ENCODE measurements around the gene CEP85. TPM values are rescaled to one million over a fixed set of nuclear protein-coding genes. Genes with fewer than 3 reads are reported as not detected.

CEP85 gene
- total RNA-seq, 2 experiments from 2014 or later = 47.1 to 55.2 TPM

DNA sequence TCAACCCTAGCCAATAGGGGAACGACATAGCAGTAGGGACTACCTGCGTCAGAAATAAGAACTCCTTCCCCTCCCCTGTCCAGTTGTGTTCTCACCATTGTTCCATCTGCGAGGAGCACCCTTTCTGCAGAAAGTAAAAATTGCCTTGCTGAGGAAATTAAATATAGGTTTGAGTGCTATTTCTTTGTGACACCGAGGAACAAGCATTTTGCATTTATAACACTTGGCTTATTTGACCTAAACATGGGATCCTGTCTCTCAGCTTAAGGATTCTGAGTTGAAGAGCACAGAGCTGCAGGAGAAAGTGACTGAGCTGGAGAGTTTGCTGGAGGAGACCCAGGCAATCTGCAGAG lies 35.2 kb downstream of the CEP85 start:
- intact Hi-C loops (cut with micrococcal nuclease; ENCODE audit: unreplicated experiment) = no loop called here
- ChIA-PET CTCF (ENCODE audit: unreplicated experiment) (no interaction called here), POLR2A (interaction anchor here (0.6 kb wide), 1 partner anchor 192 kb away, joined by 3 read pairs; no protein-coding TSS in a partner anchor)
- no peak overlapping the region for H2AFZ ChIP-seq (ENCODE audit: low read length)
- H3K9me2 ChIP-seq (ENCODE audit: insufficient read depth, low read length) = no peaks in the 10 kb centered on the region
- H3K4me2 ChIP-seq (ENCODE audit: low read length) = no peak overlapping the region
- no peaks in the 10 kb centered on the region for H3K4me1 ChIP-seq (ENCODE audit: insufficient read depth, low read length, poor library complexity, severe bottlenecking)
- H4K20me1 ChIP-seq (ENCODE audit: insufficient read depth, low read length) = no peaks in the 10 kb centered on the region
- no TSS peak for BruUV-seq (replicated peaks)
- TF ChIP-seq, protein P1, sequence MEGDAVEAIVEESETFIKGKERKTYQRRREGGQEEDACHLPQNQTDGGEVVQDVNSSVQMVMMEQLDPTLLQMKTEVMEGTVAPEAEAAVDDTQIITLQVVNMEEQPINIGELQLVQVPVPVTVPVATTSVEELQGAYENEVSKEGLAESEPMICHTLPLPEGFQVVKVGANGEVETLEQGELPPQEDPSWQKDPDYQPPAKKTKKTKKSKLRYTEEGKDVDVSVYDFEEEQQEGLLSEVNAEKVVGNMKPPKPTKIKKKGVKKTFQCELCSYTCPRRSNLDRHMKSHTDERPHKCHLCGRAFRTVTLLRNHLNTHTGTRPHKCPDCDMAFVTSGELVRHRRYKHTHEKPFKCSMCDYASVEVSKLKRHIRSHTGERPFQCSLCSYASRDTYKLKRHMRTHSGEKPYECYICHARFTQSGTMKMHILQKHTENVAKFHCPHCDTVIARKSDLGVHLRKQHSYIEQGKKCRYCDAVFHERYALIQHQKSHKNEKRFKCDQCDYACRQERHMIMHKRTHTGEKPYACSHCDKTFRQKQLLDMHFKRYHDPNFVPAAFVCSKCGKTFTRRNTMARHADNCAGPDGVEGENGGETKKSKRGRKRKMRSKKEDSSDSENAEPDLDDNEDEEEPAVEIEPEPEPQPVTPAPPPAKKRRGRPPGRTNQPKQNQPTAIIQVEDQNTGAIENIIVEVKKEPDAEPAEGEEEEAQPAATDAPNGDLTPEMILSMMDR (conservative IDR thresholded peaks at IDR 0.05; ENCODE audit: low read length) = no peak
- TF ChIP-seq EZH2phosphoT487 (IDR thresholded peaks at IDR 0.05; ENCODE audit: borderline replicate concordance, low read depth, low read length) = no peak
- no peak overlapping the region for H3K4me3 ChIP-seq (ENCODE audit: low read depth, low read length, poor library complexity, severe bottlenecking)
- H3K9me3 ChIP-seq (ENCODE audit: low read length) = peaks cover 20% of the 10 kb centered on the region
- no peak for DNase-seq (ENCODE audit: low spot score)
- H3K27ac ChIP-seq (ENCODE audit: low read depth, low read length, poor library complexity, severe bottlenecking) = no peak overlapping the region
- H3K36me3 ChIP-seq (ENCODE audit: insufficient read depth, low read length) = peaks cover 94% of the 10 kb centered on the region
- H3K79me2 ChIP-seq (ENCODE audit: insufficient read depth, low read depth, low read length) = no peaks in the 10 kb centered on the region

DNA sequence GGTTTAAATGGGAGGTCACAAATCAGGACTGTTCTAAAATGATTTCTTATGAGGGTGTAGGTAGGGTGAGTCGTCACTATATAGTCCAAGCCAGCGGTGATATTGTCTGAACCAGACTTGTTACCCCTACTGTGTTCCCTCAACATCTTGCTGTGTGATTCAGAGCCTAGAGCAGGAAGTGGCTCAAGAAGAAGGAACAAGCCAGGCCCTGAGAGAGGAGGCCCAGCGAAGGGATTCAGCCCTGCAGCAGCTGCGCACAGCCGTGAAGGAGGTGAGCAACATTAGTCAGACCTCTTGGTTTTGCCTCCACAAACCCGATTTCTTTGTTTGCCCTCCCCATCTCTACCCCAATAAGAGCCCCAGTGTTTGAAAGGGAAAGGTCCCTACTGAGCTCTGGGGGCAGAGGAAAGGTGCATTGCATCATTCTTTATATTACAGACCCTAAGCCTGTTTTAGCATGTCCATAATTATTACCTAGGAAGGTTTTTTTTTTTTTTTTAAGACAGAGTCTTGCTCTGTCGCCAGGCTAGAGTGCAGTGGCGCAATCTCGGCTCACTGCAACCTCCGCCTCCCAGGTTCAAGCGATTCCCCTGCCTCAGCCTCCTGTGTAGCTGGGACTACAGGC lies 40.9 kb downstream of the CEP85 start:
- Histone ChIP-seq H3K79me2 (ENCODE audit: insufficient read depth, low read depth, low read length) (no peaks in the 10 kb centered on the region), H4K20me1 (ENCODE audit: insufficient read depth, low read length) (no peaks in the 10 kb centered on the region), H3K4me1 (ENCODE audit: insufficient read depth, low read length, poor library complexity, severe bottlenecking) (peaks cover 26% of the 10 kb centered on the region), H3K4me2 (ENCODE audit: low read length) (no peak overlapping the region), H3K27ac (ENCODE audit: low read depth, low read length, poor library complexity, severe bottlenecking) (no peak overlapping the region), H3K9me3 (ENCODE audit: low read length) (no peaks in the 10 kb centered on the region), H3K36me3 (ENCODE audit: insufficient read depth, low read length) (peaks cover 88% of the 10 kb centered on the region), H3K4me3 (ENCODE audit: low read depth, low read length, poor library complexity, severe bottlenecking) (no peak overlapping the region), H3K9me2 (ENCODE audit: insufficient read depth, low read length) (no peaks in the 10 kb centered on the region), H2AFZ (ENCODE audit: low read length) (no peak overlapping the region)
- POLR2A ChIA-PET = interaction anchor here (0.6 to 0.7 kb wide), 2 partner anchors 48 to 105 kb away, joined by 3 read pairs; no protein-coding TSS in a partner anchor
- no peak for TF ChIP-seq EZH2phosphoT487 (IDR thresholded peaks at IDR 0.05; ENCODE audit: borderline replicate concordance, low read depth, low read length)
- TF ChIP-seq, protein P1 (conservative IDR thresholded peaks at IDR 0.05; ENCODE audit: low read length) = no peak
- CTCF ChIA-PET (ENCODE audit: unreplicated experiment) = no interaction called here
- no peak for DNase-seq (ENCODE audit: low spot score)
- no TSS peak for BruUV-seq (replicated peaks)
- intact Hi-C loops (cut with micrococcal nuclease; ENCODE audit: unreplicated experiment) = loop anchor here (2.0 kb wide), 1 partner anchor 142 kb away; no protein-coding TSS in a partner anchor
